HTR-8/SVneo (cell line): ENCODE measurements around the gene CPNE2.
"Not testable (repeated sequence)": the region's sequence is repeated elsewhere in the genome, so short reads cannot be mapped to it uniquely, and the experiment has no call there.

ENCODE experiments used
- DNase-seq: peaks from one replicate; pipeline ENCODE4 v3.0.0; 2011; ENCODE audit warnings: low spot score, mixed read lengths; ENCODE audit not compliant: insufficient read length
- FAIRE-seq: peaks from 2 replicates; lab custom pipeline; 2011; peaks lifted over from hg19 to GRCh38; lab: Jason Lieb, UNC

CPNE2 gene

GRCh38 chr16:57091975-57092785 is at the start of gene CPNE2:
TSS of gene CPNE2 (plus strand) at chr16:57092583. CDS start at chr16:57110743, 18,160 bp downstream.
- DNase-seq = peak; percentile 62
- FAIRE-seq = peak; percentile 57

GRCh38 chr16:57043248-57043647 is 49.1 kb upstream of the CPNE2 start:
- no peak for FAIRE-seq
- no peak for DNase-seq

GRCh38 chr16:57044931-57045693 is 47.3 kb upstream of the CPNE2 start:
- no peak for FAIRE-seq
- no peak for DNase-seq

- peak; percentile 77 for DNase-seq
- peak; percentile 90 for FAIRE-seq
Measured at GRCh38 chr16:57045694-57046381, 46.5 kb upstream of the CPNE2 start.

- DNase-seq (no peak), FAIRE-seq (no peak)
Measured at GRCh38 chr16:57048095-57048494, 44.3 kb upstream of the CPNE2 start.

DNA sequence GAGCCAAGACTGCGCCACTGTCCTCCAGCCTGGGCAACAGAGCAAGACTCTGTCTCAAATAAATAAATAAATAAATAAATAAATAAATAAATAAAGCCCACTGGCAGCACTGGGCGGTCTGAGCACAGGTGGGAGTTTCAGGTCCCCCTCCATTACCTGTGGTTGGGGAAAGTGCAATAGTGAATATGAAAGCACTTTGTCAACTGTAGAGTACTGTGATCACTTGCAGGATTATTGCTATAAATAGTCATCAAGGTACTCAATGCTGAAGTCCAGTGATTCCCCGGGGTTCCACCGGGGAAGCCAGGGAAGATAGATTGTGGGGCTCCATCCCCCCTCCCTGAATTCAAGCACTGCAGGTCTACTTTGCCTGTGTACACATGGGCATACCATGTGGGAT is 42.7 kb upstream of the CPNE2 start:
- FAIRE-seq = no peak

GRCh38 chr16:57051696-57052228 is 40.6 kb upstream of the CPNE2 start:
- no peak for FAIRE-seq
- DNase-seq = no peak

More for the DNA sequence above, 42.7 kb upstream of the CPNE2 start:
- DNase-seq = no peak

- DNase-seq = no peak
- no peak for FAIRE-seq
Measured at GRCh38 chr16:57053206-57053605, 39.2 kb upstream of the CPNE2 start.

DNA sequence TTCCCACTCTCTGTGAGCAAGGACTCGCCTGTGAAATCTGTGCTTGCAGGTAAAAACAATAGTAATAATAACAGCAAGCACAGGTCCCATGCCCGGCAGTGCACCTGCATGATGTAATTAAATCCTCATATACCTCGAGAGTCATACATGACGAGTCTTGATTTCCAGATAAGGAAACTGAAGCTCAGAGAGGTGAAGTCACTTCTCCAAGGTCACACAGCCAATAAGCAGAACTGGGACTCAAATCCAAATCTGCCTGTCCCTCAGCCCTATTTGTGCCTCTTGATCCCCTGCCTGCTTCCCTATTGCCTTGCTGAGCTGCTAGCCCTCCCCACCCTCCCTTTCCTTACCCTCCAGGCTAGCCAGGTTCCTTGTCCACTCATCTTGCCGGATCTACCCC is 38.0 kb upstream of the CPNE2 start:
- FAIRE-seq = no peak
- no peak for DNase-seq

DNA sequence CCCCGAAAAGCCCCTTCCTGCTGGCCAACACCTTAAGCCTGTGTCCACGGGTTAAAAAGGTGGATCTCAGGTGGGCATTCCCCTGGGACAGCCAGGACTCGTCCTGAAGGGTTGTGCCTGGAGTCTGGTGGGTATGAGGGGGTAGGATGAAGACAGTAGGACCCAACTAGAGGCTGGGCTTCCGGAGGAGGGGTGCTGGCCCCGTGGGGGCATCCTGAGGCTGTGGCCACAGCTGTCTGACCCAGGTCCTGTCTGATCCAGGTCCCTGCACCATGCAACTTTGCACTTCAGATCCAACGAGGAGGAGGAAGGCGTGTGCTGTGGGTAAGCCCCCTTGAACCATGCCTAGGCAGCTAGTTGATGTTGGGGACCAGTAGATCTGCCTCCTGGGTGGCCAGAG is 37.6 kb upstream of the CPNE2 start:
- DNase-seq = no peak
- no peak for FAIRE-seq

DNA sequence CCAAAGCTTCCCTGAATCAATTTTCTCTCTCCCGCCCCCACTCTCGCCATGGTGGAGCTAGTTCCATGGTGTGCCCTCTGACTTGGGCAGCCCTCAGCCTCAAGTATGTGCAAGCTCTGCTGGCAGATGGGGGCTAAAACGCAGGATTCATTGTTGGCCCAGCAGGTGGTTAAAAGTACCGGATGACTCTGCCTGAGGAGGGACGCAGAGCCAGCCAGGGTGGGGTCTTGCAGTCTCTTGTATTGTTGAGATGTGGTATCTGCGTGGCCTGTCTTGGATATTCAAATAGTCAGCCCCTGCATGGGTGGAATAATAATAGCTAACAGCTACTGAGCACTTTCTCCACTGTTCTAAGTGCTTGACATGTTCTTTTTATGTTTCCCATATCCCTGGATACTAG is 36.7 kb upstream of the CPNE2 start:
- no peak for DNase-seq

DNA sequence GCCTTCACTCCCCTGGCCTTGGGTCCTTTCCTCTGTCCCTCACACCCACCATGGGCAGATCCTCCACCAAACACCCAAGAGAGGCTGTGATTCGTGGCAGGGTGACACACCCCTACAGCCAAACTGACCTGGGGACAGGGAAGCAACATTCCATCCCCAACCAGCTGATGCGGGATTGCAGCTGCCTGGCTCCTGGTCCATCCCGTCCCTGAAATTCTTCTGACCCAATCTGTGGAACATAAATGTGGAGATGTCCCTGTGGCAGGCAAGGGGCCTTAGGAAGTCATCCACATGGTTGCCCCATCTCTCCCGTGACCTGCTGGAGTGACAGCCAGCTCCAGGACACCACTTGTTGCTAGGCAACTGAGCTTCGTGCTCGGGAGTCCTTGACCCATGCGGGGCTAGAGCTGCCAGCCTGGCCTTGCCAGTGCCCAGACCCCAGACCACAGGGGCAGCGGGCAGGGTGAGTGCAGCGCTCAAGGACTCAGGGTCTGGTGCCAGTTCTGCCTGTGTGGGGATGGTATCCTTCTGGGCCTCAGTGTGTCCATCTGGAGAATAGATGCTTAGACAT is 34.0 kb upstream of the CPNE2 start:
- FAIRE-seq = no peak
- DNase-seq = no peak

More for the DNA sequence above, 36.7 kb upstream of the CPNE2 start:
- no peak for FAIRE-seq

DNA sequence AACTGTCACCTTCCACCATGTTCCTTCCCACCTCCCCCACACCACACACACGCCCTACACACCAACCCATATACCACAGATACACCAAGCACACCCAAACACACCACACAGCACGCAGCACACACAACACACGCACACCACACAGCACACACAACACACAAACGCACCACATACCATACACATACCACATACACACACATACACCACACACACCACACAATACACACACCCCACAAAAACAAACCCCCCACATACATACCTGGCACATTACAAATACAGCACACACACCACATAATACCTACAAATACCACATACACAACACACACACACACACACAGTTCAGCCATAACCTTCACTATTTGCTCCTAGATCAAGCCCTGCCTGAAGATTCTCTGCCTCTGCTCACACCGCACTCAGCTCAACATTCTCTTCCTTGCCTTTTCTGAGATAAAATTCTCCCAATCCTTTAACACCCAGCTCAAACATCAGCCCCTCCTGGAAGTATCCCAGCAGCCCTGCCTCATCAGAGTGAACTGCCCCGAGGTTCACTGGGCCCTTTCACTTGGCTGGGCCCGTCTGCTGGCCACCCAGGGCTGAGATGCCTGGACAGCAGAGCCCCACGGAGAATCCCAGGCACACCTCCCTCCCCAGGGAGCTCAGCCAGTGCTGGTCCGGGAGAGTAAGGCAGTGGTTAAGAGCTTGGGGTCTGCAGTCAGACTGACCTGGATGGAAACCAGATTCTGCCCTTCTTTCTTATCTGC is 31.9 kb upstream of the CPNE2 start:
- FAIRE-seq (peak; percentile 99), DNase-seq (no peak)

DNA sequence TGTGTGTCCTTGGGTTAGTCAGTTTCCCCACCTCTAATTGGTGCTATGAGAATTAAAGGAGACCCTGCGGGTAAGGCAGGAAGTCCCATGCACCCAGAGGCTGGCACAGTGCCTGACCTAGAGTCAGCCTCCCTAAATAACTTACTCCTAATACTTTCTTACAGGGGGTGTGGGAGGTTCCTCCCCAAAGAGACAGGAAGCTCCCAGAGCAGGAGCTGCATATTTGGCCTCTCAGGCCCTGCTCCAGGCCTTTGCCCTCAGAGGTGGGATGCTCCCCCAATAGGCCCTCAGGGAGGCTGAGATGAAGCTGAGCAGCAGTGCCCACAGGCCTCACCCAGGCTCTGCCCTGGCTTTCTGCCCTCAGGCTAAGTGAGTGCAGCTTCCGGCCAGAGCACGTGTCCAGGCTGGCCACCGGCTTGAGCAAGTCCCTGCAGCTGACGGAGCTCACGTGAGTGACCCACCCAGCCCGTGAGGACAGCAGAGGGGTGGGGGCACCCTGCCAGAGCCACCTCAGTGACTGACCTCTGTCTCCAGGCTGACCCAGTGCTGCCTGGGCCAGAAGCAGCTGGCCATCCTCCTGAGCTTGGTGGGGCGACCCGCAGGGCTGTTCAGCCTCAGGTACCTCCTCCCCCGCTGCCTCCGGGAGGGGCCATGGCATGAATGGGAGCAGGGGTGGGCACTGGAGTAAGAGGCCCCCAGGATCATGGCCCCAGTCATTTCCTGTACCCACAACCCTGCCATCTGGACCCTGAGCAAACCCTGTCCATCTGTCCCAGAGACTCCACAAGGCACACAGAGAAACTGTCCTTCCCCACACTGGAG is 31.1 kb upstream of the CPNE2 start:
- DNase-seq = peak; percentile 90
- FAIRE-seq = peak; percentile 94

- FAIRE-seq = no peak
- no peak for DNase-seq
Measured at GRCh38 chr16:57062329-57062728, 30.1 kb upstream of the CPNE2 start.

GRCh38 chr16:57063189-57063588 is 29.2 kb upstream of the CPNE2 start:
- not testable (repeated sequence) for FAIRE-seq, DNase-seq

DNA sequence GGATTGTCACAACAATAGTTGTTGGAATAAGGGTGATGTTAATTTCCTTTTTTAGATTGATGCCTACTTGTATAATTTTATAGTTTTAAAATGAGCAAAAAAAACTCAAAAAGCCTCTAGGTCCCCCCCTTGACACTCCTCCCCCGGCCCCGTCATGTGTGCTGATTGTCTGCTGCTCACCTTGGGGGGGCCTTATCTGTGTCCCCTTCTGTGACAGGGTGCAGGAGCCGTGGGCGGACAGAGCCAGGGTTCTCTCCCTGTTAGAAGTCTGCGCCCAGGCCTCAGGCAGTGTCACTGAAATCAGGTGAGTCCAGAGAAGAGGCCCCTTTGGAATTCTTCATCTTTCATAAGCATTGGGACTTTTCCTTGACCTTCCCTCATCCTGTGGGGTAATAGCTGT is 27.4 kb upstream of the CPNE2 start:
- FAIRE-seq (no peak), DNase-seq (no peak)

DNA sequence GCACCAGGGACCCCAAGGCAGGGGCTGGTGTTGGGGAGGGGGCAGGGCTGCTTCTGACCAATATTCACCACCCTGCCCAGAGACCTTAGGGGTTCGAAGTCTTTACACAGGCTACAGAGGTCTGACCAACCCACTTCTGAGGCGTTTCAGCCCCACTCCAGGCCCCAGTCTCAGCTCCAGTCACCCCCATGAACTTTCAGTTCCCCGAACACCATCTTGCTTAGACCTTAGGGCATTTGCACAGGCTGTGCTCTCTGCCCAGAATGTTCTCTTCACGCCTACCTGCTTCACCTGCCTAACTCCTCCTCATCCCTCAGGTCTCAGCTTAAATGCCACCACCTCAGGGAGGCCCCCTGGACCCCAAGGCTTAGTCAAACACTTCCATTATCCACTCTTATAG is 25.8 kb upstream of the CPNE2 start:
- no peak for FAIRE-seq
- DNase-seq = no peak

- DNase-seq (no peak), FAIRE-seq (no peak)
Measured at GRCh38 chr16:57067347-57067746, 25.0 kb upstream of the CPNE2 start.
